ENCODE results near the gene SLC22A5. TPM values are rescaled to one million over a fixed set of nuclear protein-coding genes. Genes with fewer than 3 reads are reported as not detected.

The SLC22A5 gene
- total and polyA plus RNA-seq, 2 of the 8 experiments (the other 6 are each of a cell fraction or from before 2014, with no cell fraction given) = 4.0 to 9.0 TPM

GRCh38 chr5:132376694-132377641 is 7.5 kb downstream of the SLC22A5 start (continued):
- TF ChIP-seq EZH2 (IDR thresholded peaks at IDR 0.05; ENCODE audit: low read depth, low read length, severe bottlenecking) (no peak), TEAD4 (IDR thresholded peaks at IDR 0.05; ENCODE audit: low read depth, low read length) (no peak)

Measured in H1 (cell line).